ENCODE results near the gene LRP8.

LRP8 gene

GRCh38 chr1:53256511-53257453 is 71.1 kb downstream of the LRP8 start:
- no peak for TF ChIP-seq CTCF (IDR thresholded peaks at IDR 0.05; ENCODE audit: low read depth, low read length)
- no peak overlapping the region for H3K4me3 ChIP-seq (ENCODE audit: low read depth, low read length)
- no peak overlapping the region for H3K27ac ChIP-seq
- no peaks in the 10 kb centered on the region for H3K27me3 ChIP-seq (ENCODE audit: insufficient read depth, low read depth, severe bottlenecking)
- H3K9me3 ChIP-seq (ENCODE audit: severe bottlenecking): no peaks in the 10 kb centered on the region
- peaks cover 86% of the 10 kb centered on the region for H3K36me3 ChIP-seq
- no peak for DNase-seq

- H3K27ac ChIP-seq: no peak overlapping the region
- H3K4me3 ChIP-seq (ENCODE audit: low read depth, low read length): no peak overlapping the region
- H3K9me3 ChIP-seq (ENCODE audit: severe bottlenecking): no peaks in the 10 kb centered on the region
- no peak for TF ChIP-seq CTCF (IDR thresholded peaks at IDR 0.05; ENCODE audit: low read depth, low read length)
- no peak for DNase-seq
- H3K27me3 ChIP-seq (ENCODE audit: insufficient read depth, low read depth, severe bottlenecking): no peaks in the 10 kb centered on the region
- H3K36me3 ChIP-seq: peaks cover 91% of the 10 kb centered on the region
Observed at GRCh38 chr1:53255031-53255430, 72.8 kb downstream of the LRP8 start.

GRCh38 chr1:53254011-53254640 is 73.7 kb downstream of the LRP8 start:
- DNase-seq: no peak
- H3K27ac ChIP-seq: no peak overlapping the region
- no peak for TF ChIP-seq CTCF (IDR thresholded peaks at IDR 0.05; ENCODE audit: low read depth, low read length)
- H3K36me3 ChIP-seq: peaks cover 91% of the 10 kb centered on the region
- no peaks in the 10 kb centered on the region for H3K27me3 ChIP-seq (ENCODE audit: insufficient read depth, low read depth, severe bottlenecking)
- peaks cover 3% of the 10 kb centered on the region for H3K9me3 ChIP-seq (ENCODE audit: severe bottlenecking)
- H3K4me3 ChIP-seq (ENCODE audit: low read depth, low read length): no peak overlapping the region

GRCh38 chr1:53250325-53250724 is 77.5 kb downstream of the LRP8 start:
- Histone ChIP-seq H3K4me3 (ENCODE audit: low read depth, low read length) (no peak overlapping the region), H3K36me3 (peaks cover 90% of the 10 kb centered on the region), H3K9me3 (ENCODE audit: severe bottlenecking) (peaks cover 3% of the 10 kb centered on the region), H3K27me3 (ENCODE audit: insufficient read depth, low read depth, severe bottlenecking) (no peaks in the 10 kb centered on the region), H3K27ac (peak overlapping the region; percentile 59)
- no peak for DNase-seq
- no peak for TF ChIP-seq CTCF (IDR thresholded peaks at IDR 0.05; ENCODE audit: low read depth, low read length)

GRCh38 chr1:53249706-53250105 is 78.2 kb downstream of the LRP8 start:
- no peak for TF ChIP-seq CTCF (IDR thresholded peaks at IDR 0.05; ENCODE audit: low read depth, low read length)
- Histone ChIP-seq H3K4me3 (ENCODE audit: low read depth, low read length) (no peak overlapping the region), H3K36me3 (peaks cover 84% of the 10 kb centered on the region), H3K27me3 (ENCODE audit: insufficient read depth, low read depth, severe bottlenecking) (no peaks in the 10 kb centered on the region), H3K9me3 (ENCODE audit: severe bottlenecking) (peaks cover 3% of the 10 kb centered on the region), H3K27ac (peak overlapping the region; percentile 59)
- DNase-seq: peak; percentile 35

Measured in WERI-Rb-1 (cell line).